ENCODE measurements around the gene PTK6.

DNA sequence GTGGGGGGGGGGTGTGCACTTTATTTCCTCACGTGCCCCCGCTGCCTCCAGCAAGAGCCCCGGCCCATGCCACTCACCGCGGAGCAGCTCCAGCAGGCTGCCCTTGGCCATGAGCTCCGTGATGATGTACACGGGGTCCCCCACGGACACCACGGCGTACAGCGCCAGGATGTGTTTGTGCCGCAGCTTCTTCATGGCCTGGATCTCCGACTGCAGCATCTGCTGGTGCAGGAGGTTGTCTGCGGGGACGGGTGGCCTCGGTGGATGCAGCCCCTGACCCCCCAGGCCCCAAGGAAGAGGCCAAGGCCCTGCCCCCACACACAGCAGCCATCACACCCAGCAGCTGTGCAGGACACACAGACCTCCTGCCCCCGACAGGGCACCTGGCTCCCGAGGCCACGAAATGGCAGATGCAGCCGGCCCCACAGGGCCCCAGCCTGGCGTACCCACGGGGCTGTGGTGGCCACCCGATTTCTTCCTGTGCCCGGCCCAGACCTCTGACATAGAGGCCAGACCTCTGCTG is 4.7 kb downstream of the PTK6 start:
- TF ChIP-seq CTCF (IDR thresholded peaks at IDR 0.05) (no peak), EZH2 (IDR thresholded peaks at IDR 0.05; ENCODE audit: borderline replicate concordance, insufficient read depth, low read depth, low read length, poor library complexity, severe bottlenecking) (no peak)
